ENCODE data around the gene RXRA.

DNA sequence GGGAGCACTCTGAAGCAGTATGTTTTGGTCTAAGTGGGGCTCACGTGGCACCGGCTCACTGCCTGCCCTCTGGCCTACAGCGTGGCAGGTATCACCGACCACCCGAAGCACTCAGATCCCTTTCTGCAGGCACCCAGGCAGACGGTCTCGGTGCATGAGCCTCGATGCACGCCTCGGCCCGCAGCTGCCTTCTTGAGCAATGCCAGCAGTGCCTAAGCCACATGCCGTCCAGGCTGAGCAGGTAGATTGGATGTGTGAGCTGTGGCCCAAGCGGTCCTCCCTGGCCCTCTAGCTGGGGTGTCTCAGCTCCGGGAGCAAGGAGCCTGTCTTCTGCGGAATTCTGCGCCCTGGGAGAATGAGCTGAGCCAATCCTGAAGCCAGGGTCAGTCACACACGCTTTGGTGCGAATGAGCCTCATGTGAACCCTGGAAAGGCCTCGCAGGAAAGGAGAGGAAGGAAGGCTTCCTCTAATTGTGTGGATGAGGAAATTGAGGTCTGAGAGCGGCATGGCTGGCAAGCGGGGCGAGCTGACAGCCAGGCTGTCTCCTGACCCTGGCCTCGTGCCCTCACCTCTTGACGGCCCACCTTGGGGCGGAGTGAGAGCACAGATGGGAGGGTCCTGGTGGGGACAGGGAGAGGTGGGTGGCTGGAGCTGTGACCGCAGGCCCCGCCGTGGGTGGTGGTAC, 14.4 kb downstream of the RXRA start:
- TF ChIP-seq, protein P1, sequence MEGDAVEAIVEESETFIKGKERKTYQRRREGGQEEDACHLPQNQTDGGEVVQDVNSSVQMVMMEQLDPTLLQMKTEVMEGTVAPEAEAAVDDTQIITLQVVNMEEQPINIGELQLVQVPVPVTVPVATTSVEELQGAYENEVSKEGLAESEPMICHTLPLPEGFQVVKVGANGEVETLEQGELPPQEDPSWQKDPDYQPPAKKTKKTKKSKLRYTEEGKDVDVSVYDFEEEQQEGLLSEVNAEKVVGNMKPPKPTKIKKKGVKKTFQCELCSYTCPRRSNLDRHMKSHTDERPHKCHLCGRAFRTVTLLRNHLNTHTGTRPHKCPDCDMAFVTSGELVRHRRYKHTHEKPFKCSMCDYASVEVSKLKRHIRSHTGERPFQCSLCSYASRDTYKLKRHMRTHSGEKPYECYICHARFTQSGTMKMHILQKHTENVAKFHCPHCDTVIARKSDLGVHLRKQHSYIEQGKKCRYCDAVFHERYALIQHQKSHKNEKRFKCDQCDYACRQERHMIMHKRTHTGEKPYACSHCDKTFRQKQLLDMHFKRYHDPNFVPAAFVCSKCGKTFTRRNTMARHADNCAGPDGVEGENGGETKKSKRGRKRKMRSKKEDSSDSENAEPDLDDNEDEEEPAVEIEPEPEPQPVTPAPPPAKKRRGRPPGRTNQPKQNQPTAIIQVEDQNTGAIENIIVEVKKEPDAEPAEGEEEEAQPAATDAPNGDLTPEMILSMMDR (IDR thresholded peaks at IDR 0.05), result no peak
- no peak for TF ChIP-seq POLR2A (IDR thresholded peaks at IDR 0.05)
